GM21526 (cell line): ENCODE data around the gene UGT2A2.

ENCODE experiments used
- ATAC-seq: cut with Tn5 transposase; IDR thresholded peaks from one replicate; pipeline ENCODE4 v1.9.1; 2021; ENCODE audit warnings: moderate library complexity; ENCODE audit not compliant: unreplicated experiment, low FRiP score

Gene UGT2A2

DNA sequence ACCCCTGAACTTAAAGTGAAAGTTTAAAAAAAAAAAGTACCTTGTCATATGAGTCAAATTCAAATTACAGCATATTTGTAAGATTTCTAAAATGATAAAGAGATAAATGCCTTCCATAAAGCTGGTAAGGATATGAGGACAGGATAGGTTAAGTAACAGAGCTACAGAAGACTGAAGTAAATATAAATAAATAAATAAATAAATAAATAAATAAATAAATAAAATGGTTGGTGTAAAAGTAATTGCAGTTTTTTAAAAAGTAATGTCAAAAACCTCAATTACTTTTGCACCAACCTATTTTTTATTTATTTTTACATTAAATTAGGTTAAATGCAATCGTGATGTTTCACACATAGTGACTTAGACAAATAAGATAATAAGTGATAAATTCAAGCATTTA lies 62.2 kb downstream of the UGT2A2 start:
- ATAC-seq, result no peak

DNA sequence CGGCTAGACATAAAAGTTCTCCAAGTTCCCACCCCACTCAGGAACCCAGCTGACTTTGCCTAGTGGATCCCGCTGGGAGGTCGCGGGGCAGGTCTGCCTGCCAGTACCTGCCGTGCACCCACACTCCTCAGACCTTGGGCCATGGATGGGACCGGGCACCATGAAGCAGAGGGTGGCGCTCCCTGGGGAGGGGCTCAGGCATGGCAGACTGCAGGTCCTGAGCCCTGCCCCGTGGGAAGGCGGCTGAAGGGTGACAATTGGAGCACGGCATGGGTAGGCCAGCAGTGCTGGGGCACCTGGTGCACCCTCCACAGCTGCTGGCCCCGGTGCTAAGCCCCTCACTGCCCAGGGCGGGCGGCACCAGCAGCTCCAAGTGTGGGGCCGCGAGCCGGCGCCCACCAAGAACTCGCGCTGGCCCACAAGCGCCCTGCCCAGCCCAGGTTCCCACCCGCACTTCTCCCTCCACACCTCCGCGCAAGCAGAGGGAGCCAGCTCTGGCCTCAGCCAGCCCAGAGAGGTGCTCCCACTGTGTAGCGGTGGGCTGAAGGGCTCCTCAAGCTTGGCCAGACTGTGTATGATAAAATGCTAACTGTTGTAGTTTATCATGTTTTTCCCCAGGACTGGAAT lies 63.1 kb downstream of the UGT2A2 start:
- ATAC-seq, result no peak

DNA sequence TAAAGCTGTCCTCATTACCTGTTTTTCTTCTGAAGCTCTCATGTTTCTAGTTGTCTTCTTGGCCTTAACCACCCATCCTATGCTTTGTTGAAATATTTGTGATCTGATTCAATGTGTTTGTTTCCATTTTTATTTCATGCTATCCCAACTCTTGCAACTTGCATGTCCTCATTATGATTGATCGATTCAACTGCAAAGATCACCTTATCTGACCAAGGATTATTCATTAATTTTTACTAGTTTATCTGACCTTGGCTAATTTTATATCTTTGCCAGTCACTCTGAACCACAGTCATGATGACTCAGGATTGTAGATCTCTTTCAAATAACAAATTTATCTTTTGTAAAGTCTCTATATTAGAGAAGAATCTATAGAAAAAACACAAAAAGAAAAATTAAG lies 70.7 kb downstream of the UGT2A2 start:
- no peak for ATAC-seq

DNA sequence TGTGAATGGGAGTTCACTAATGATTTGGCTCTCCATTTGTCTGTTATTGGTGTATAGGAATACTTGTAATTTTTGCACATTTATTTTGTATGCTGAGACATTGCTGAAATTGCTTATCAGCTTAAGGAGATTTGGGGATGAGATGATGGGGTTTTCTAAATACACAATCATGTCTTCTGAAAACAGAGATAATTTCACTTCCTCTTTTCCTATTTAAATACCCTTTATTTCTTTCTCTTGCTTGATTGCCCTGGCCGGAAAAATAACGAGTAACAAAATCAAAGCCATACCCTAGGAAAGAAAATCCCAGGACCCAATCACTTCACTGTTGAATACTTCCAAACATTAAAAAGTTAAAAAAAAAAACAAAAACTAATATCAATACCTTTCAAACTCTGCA lies 76.0 kb downstream of the UGT2A2 start:
- ATAC-seq, result no peak

DNA sequence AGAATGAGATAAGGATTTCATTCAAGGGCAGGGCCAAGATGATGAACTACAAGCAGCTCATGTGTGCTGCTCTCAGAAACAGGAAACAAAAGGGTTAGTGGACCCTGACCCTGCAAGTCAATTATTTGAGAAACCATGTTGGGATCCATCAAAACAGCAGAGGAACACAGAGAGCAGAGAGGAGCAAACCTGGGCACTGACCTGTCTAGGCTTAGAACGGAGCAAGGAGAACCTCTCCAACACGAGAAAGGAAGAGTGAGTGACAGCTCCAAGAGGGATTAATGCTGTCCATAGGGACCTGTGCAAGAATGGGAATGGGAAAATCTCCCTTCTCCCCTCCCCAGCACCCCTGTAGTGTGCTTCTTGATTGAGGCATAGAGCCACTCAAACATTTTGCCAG lies 89.8 kb downstream of the UGT2A2 start:
- no peak for ATAC-seq

DNA sequence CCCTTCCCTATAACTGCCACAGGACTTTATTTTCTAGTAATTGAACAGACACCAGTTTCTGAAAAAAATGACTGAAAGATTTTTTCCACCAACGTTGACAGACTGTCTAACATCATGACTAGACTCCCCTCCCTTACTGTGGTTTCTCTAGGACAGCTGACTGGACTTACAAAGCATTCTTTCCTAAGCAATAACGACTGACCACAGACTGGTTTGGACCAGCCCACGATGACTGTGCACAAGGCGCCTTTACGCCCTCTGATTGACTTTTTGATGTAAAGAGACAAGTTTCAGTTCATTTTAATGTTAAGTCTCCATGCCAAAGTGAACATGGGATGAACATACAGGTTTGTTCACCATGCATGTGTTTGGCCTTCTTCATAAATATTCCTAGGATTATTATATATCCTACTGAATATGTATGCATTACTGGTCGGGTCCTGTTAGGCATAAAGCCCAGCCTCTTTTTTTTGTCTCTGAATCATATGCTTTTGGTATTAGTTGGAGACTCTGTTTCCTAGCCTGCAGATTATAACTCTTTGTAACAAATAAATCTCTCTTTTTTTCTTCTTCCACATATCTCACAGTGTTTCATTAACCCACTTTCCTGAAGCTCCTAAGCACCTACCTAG lies 93.2 kb downstream of the UGT2A2 start:
- ATAC-seq, result no peak
